Activated T-cell treated with anti-CD3 and anti-CD28 coated beads for 4 hours (primary cell): ENCODE results near the gene KCNAB2.
A peak's percentile ranks its signal among the peaks of the same experiment; 100 is the strongest.
"Not testable (repeated sequence)": the region's sequence is repeated elsewhere in the genome, so short reads cannot be mapped to it uniquely, and the experiment has no call there.

Experiments
- DNase-seq: peaks from one replicate; pipeline ENCODE4 v3.0.0-alpha.2; 2020

KCNAB2 gene

GRCh38 chr1:6011161-6011945 is 34.3 kb upstream of the KCNAB2 start:
- no peak for DNase-seq

- no peak for DNase-seq
Observed at GRCh38 chr1:6011946-6012258, 33.8 kb upstream of the KCNAB2 start.

GRCh38 chr1:6012529-6013318 is 33.0 kb upstream of the KCNAB2 start:
- no peak for DNase-seq

GRCh38 chr1:6013491-6013890 is 32.2 kb upstream of the KCNAB2 start:
- no peak for DNase-seq

GRCh38 chr1:6014130-6014999 is 31.3 kb upstream of the KCNAB2 start:
- DNase-seq = no peak

GRCh38 chr1:6016191-6016865 is 29.4 kb upstream of the KCNAB2 start:
- no peak for DNase-seq

GRCh38 chr1:6017654-6018053 is 28.0 kb upstream of the KCNAB2 start:
- not testable (repeated sequence) for DNase-seq

- no peak for DNase-seq
Observed at GRCh38 chr1:6019166-6019845, 26.4 kb upstream of the KCNAB2 start.

GRCh38 chr1:6022193-6022592 is 23.5 kb upstream of the KCNAB2 start:
- DNase-seq = no peak

- DNase-seq = no peak
Observed at GRCh38 chr1:6023346-6023745, 22.3 kb upstream of the KCNAB2 start.

GRCh38 chr1:6024376-6024775 is 21.3 kb upstream of the KCNAB2 start:
- DNase-seq = no peak

- DNase-seq = peak; percentile 8
Observed at GRCh38 chr1:6025269-6026094, 20.2 kb upstream of the KCNAB2 start.

GRCh38 chr1:6026095-6026809 is 19.4 kb upstream of the KCNAB2 start:
- peak; percentile 88 for DNase-seq

- DNase-seq = no peak
Observed at GRCh38 chr1:6027591-6027990, 18.1 kb upstream of the KCNAB2 start.

- DNase-seq = peak; percentile 38
Observed at GRCh38 chr1:6028042-6028850, 17.4 kb upstream of the KCNAB2 start.

- DNase-seq = no peak
Observed at GRCh38 chr1:6029351-6029750, 16.3 kb upstream of the KCNAB2 start.

GRCh38 chr1:6030132-6030531 is 15.6 kb upstream of the KCNAB2 start:
- DNase-seq = no peak

- no peak for DNase-seq
Observed at GRCh38 chr1:6030547-6031261, 15.0 kb upstream of the KCNAB2 start.

- DNase-seq = no peak
Observed at GRCh38 chr1:6033124-6033523, 12.6 kb upstream of the KCNAB2 start.
